Measurements from ENCODE around the gene EDC3. TPM values are rescaled to one million over a fixed set of nuclear protein-coding genes. Genes with fewer than 3 reads are reported as not detected.
A peak's percentile ranks its signal among the peaks of the same experiment; 100 is the strongest.

The EDC3 gene
- total and polyA plus RNA-seq, 9 of the 15 experiments (the other 6 are each of a cell fraction or from before 2014, with no cell fraction given), result 11.7 to 63.9 (median 32.8) TPM

DNA sequence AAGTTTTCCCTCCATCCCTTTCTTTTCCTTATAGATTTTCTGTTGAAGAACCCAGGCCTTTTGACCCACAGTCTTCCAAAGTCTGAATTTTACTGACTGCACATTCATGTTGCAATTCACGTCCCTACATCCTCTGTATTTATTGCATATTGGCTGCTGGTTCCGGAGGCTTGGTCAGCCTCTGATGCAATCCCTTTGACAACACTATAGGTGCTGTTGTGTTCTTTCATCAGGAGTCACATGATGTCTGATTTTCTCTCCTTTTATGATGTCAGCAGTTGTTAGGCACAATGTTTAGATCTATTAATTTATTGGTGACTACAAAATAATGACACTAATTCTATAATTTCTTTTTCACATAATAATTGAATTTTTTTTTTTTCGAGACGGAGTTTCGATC, 20.8 kb upstream of the EDC3 start (continued):
- TF ChIP-seq ZNF318 (IDR thresholded peaks at IDR 0.05; ENCODE audit: borderline replicate concordance in 1 of 2, low read depth in 1 of 2) (peak in 1 of 2 experiments; percentile 79; a peak in 1 of 4 replicates), ATF7 (IDR thresholded peaks at IDR 0.05) (peak; percentile 63), CREB1 (IDR thresholded peaks at IDR 0.05) (no peak), CREB1 (CRISPR knock-in tag; IDR thresholded peaks at IDR 0.05) (0 out of 2 replicates have a peak, but pooled peaks have one; percentile 28), RAD51 (IDR thresholded peaks at IDR 0.05; ENCODE audit: borderline replicate concordance, low read depth) (peak; percentile 58; the same call in 1 of the 2 replicates), ID3 (CRISPR knock-in tag; IDR thresholded peaks at IDR 0.05) (no peak), ID3 (tag; IDR thresholded peaks at IDR 0.05) (no peak), TOE1 (IDR thresholded peaks at IDR 0.05; ENCODE audit: borderline replicate concordance) (peak; percentile 67; the same call in 1 of the 2 replicates), TOE1 (CRISPR knock-in tag; IDR thresholded peaks at IDR 0.05; ENCODE audit: borderline replicate concordance, low read depth) (no peak), ZBED1 (IDR thresholded peaks at IDR 0.05) (no peak), L3MBTL2 (IDR thresholded peaks at IDR 0.05) (0 out of 2 replicates have a peak, but pooled peaks have one; percentile 27), USF1 (CRISPR knock-in tag; IDR thresholded peaks at IDR 0.05) (peak; percentile 34; the same call in 1 of the 2 replicates), ZNF175 (CRISPR knock-in tag; IDR thresholded peaks at IDR 0.05; ENCODE audit: low read depth) (0 out of 2 replicates have a peak, but pooled peaks have one; percentile 47), RBM15 (IDR thresholded peaks at IDR 0.05; ENCODE audit: insufficient read depth, low read length) (no peak), JUND (IDR thresholded peaks at IDR 0.05; ENCODE audit: borderline replicate concordance, low read depth, low read length) (0 out of 2 replicates have a peak, but pooled peaks have one; percentile 33), JUND (tag; IDR thresholded peaks at IDR 0.05; ENCODE audit: borderline replicate concordance, low read depth, low read length) (no peak)
- TF ChIP-seq, protein P1, sequence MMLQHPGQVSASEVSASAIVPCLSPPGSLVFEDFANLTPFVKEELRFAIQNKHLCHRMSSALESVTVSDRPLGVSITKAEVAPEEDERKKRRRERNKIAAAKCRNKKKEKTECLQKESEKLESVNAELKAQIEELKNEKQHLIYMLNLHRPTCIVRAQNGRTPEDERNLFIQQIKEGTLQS (IDR thresholded peaks at IDR 0.05), result peak; percentile 88
- TF ChIP-seq, protein P1 (CRISPR knock-in tag; conservative IDR thresholded peaks at IDR 0.05), result no peak

Measured in K562 (cell line).